HepG2 (cell line): Measurements from ENCODE around the gene ARHGEF11. TPM values are rescaled to one million over a fixed set of nuclear protein-coding genes. Genes with fewer than 3 reads are reported as not detected.

Experiments used
- ATAC-seq: fragments of 200-7000 bp; cut with Tn5 transposase; 3 replicates; pipeline ENCODE4 v1.9.1; 2020; ENCODE audit warnings: mild to moderate bottlenecking, moderate library complexity
- BruUV-seq: library from RNA; stranded (reverse); fragments of 400-500 nt; replicated peaks from 2 replicates; lab custom pipeline; 2021; lab: Mats Ljungman, UMichigan
- CTCF ChIA-PET: fragments of 300-600 bp; formaldehyde crosslinking; extraction: SDS; loops from one replicate; lab custom pipeline; 2021; ENCODE audit warnings: low total read pairs, inconsistent platforms, low intra/inter-chr PET ratio; lab: Yijun Ruan, JAX
- POLR2A ChIA-PET: fragments of 350-600 bp; sonication (Branson Sonifier 250); formaldehyde crosslinking; loops from one replicate; lab custom pipeline; 2020; ENCODE audit warnings: antibody characterized with exemption, inconsistent platforms; lab: Yijun Ruan, JAX
- DNase-seq: peaks from one replicate; pipeline ENCODE4 v3.0.0-alpha.2; 2015; ENCODE audit warnings: low spot score
- FAIRE-seq: peaks from 3 replicates; lab custom pipeline; 2011; peaks lifted over from hg19 to GRCh38; lab: Jason Lieb, UNC
- H2AFZ ChIP-seq: one replicate; pipeline ENCODE4 v1.6.1; 2011; ENCODE audit warnings: low read length, inconsistent platforms
- H3K27ac ChIP-seq: fragments of 300-600 bp; 3 replicates; pipeline ENCODE4 v1.8.0; 2011; ENCODE audit warnings: mixed run types, mild to moderate bottlenecking, mixed read lengths, low read length, inconsistent platforms; ENCODE audit not compliant: insufficient read depth; ENCODE audit errors: extremely low read length
- H3K27me3 ChIP-seq, 2 experiments: fragments of 200-600 bp in 1 of 2; 2 replicates in 1 of 2; 3 replicates in 1 of 2; pipeline versions ENCODE4 v1.6.0 to v1.8.0; 2011; ENCODE audit warnings: low read length in 2 of 2, mild to moderate bottlenecking in 2 of 2, moderate library complexity in 2 of 2, inconsistent platforms in 1 of 2; ENCODE audit not compliant: insufficient read depth in 2 of 2, control insufficient read depth in 1 of 2
- H3K36me3 ChIP-seq, 2 experiments: fragments of 200-600 bp in 1 of 2; replicated peaks in 1 of 2; 2 replicates in 1 of 2; 3 replicates in 1 of 2; pipeline versions ENCODE4 v1.5.1 to v1.8.0; 2011; ENCODE audit warnings: low read length in 2 of 2, inconsistent platforms in 1 of 2; ENCODE audit not compliant: insufficient read depth in 2 of 2, control insufficient read depth in 1 of 2
- H3K4me1 ChIP-seq: 2 replicates; pipeline ENCODE4 v1.5.1; 2012; ENCODE audit warnings: low read length, inconsistent platforms; ENCODE audit not compliant: insufficient read depth
- H3K4me2 ChIP-seq: 2 replicates; pipeline ENCODE4 v1.6.0; 2011; ENCODE audit warnings: low read depth, low read length, inconsistent platforms
- H3K4me3 ChIP-seq, 3 experiments: fragments of 200-600 bp in 1 of 3; sonication (generic), shearing (Covaris generic) in 1 of 3; replicated peaks in 1 of 3; 2 replicates each; pipeline ENCODE4 v1.5.1; 2011 to 2016; ENCODE audit warnings: low read length in 3 of 3, inconsistent platforms in 2 of 3, low read depth in 2 of 3, mild to moderate bottlenecking in 2 of 3, control low read depth in 1 of 3, mixed read lengths in 1 of 3; ENCODE audit not compliant: insufficient read depth in 1 of 3
- H3K79me2 ChIP-seq: one replicate; pipeline ENCODE4 v1.6.1; 2011; ENCODE audit warnings: low read length, inconsistent platforms; ENCODE audit not compliant: insufficient read depth
- H3K9ac ChIP-seq: 2 replicates; pipeline ENCODE4 v1.6.0; 2011; ENCODE audit warnings: mild to moderate bottlenecking, low read depth, low read length, inconsistent platforms; ENCODE audit not compliant: insufficient read depth
- H3K9me3 ChIP-seq: 2 replicates; pipeline ENCODE4 v1.5.1; 2012; ENCODE audit warnings: mild to moderate bottlenecking, low read length
- H4K20me1 ChIP-seq: 2 replicates; pipeline ENCODE4 v1.6.0; 2011; ENCODE audit warnings: inconsistent platforms, mild to moderate bottlenecking, low read length, moderate library complexity; ENCODE audit not compliant: insufficient read depth
- ARNTL ChIP-seq: sonication (generic); formaldehyde crosslinking; IDR thresholded peaks from 2 replicates; pipeline ENCODE4 v1.4.0; 2020; ENCODE audit warnings: mild to moderate bottlenecking, missing genetic modification reagents
- ATRX ChIP-seq: sonication (generic); formaldehyde crosslinking; IDR thresholded peaks from 2 replicates; pipeline ENCODE4 v1.4.0; 2020; ENCODE audit warnings: missing genetic modification reagents, borderline replicate concordance
- HNRNPL ChIP-seq: fragments of 200-400 bp; formaldehyde crosslinking; IDR thresholded peaks from 2 replicates; pipeline ENCODE4 v1.6.1; 2017; ENCODE audit warnings: mild to moderate bottlenecking, low read depth, low read length
- KDM5A ChIP-seq: fragments of 200-600 bp; sonication (generic); IDR thresholded peaks from 2 replicates; pipeline ENCODE4 v1.7.0; 2018; ENCODE audit warnings: antibody characterized with exemption, mild to moderate bottlenecking, low read length, borderline replicate concordance
- MTA3 ChIP-seq: sonication (generic); formaldehyde crosslinking; IDR thresholded peaks from 2 replicates; pipeline ENCODE4 v1.4.0; 2020; ENCODE audit warnings: missing genetic modification reagents
- NFE2L2 ChIP-seq: fragments of 150-350 bp; IDR thresholded peaks from 2 replicates; pipeline ENCODE4 v1.6.1; 2014; ENCODE audit warnings: low read length
- POGK ChIP-seq: sonication (generic); formaldehyde crosslinking; conservative IDR thresholded peaks from 2 replicates; pipeline ENCODE4 v1.8.0; 2022; ENCODE audit warnings: mild to moderate bottlenecking, moderate library complexity, missing genetic modification reagents
- SMARCC2 ChIP-seq: fragments of 450-650 bp; IDR thresholded peaks from 2 replicates; pipeline ENCODE4 v1.6.1; 2017; ENCODE audit warnings: antibody characterized with exemption, mild to moderate bottlenecking
- SMC3 ChIP-seq: IDR thresholded peaks from 2 replicates; pipeline ENCODE4 v1.6.1; 2011; ENCODE audit warnings: low read length, improper control_type of control experiment
- SRSF1 ChIP-seq: fragments of 200-400 bp; formaldehyde crosslinking; optimal IDR thresholded peaks from 2 replicates; pipeline ENCODE3; 2017; ENCODE audit warnings: mild to moderate bottlenecking, low read depth, low read length, moderate library complexity
- ZNF263 ChIP-seq: sonication (generic); formaldehyde crosslinking; IDR thresholded peaks from 2 replicates; pipeline ENCODE4 v1.4.0; 2020; ENCODE audit warnings: missing genetic modification reagents
- ZNF331 ChIP-seq: sonication (generic); formaldehyde crosslinking; IDR thresholded peaks from 2 replicates; pipeline ENCODE4 v1.4.0; 2020; ENCODE audit warnings: missing genetic modification reagents
- ZNF639 ChIP-seq: conservative IDR thresholded peaks from 2 replicates; pipeline ENCODE4 v1.6.1; 2018; ENCODE audit warnings: missing genetic modification reagents
- ZNF672 ChIP-seq: sonication (generic); formaldehyde crosslinking; IDR thresholded peaks from 2 replicates; pipeline ENCODE4 v1.8.1; 2022; ENCODE audit warnings: missing genetic modification reagents
- ZNF781 ChIP-seq: sonication (generic); formaldehyde crosslinking; IDR thresholded peaks from 2 replicates; pipeline ENCODE4 v1.5.1; 2020; ENCODE audit warnings: borderline replicate concordance, mild to moderate bottlenecking, missing genetic modification reagents; ENCODE audit errors: not compliant biosample characterization
- WGBS: methylation state at CpG from one replicate; pipeline ENCODE4 v1.1.6; 2017; ENCODE audit warnings: low lambda C conversion rate; 5-methylcytosine and 5-hydroxymethylcytosine counted together
- in situ Hi-C: cut with HindIII; loops from 2 replicates; pipeline ENCODE4 v1.10.0; 2017; ENCODE audit warnings: low pct_unique_long_range_greater_than_20kb; ENCODE audit not compliant: extremely low pct_ligation_motif_present
- intact Hi-C: fragments of 100-400 bp; cut with micrococcal nuclease; formaldehyde crosslinking; loops from one replicate; pipeline ENCODE4 v1.10.0; 2022; ENCODE audit not compliant: unreplicated experiment
- polyA plus RNA-seq, 8 experiments: library from polyadenylated mRNA; depleted of rRNA in 3 of 8; stranded (reverse) in 7 of 8; unstranded in 1 of 8; fragments of >200 nt; fragmentation: Illumina TruSeq in 4 of 8; extraction: Trizol in 4 of 8; gene quantifications; 2 replicates each; pipeline versions ENCODE4 v1.2.1 to v1.2.3, GENCODE V29; 2011 to 2016; ENCODE audit warnings: low read depth in 4 of 8, missing spikeins in 1 of 8, mixed read lengths in 1 of 8; ENCODE audit not compliant: insufficient read depth in 1 of 8
- total RNA-seq, 5 experiments: library from RNA; depleted of rRNA; stranded (reverse); fragments of >200 nt; fragmentation: Illumina TruSeq; extraction: Trizol; gene quantifications; 2 replicates each; pipeline ENCODE4 v1.2.3, GENCODE V29; 2016; ENCODE audit warnings: low read depth in 1 of 5

Gene ARHGEF11
- total and polyA plus RNA-seq, 2 of the 13 experiments (the other 11 are each of a cell fraction or from before 2014, with no cell fraction given), result 16.5 to 21.2 TPM

- H3K4me3 ChIP-seq, result no peak overlapping the region
- peaks cover 2 to 19% of the 10 kb centered on the region in 2 experiments; a peak in 4 of 5 replicates for H3K27me3 ChIP-seq
- H3K79me2 ChIP-seq, result no peaks in the 10 kb centered on the region
- intact Hi-C loops, result no loop called here
- no TSS peak for BruUV-seq
- no peak overlapping the region for H2AFZ ChIP-seq
- peak; percentile 65; the same call in 1 of the 2 replicates for TF ChIP-seq ZNF263 (CRISPR knock-in tag)
- no peak for TF ChIP-seq ARNTL
- in situ Hi-C loops, result no loop called here
- H3K36me3 ChIP-seq, result no peaks in the 10 kb centered on the region
- ATAC-seq (peak; percentile 79), DNase-seq (no peak), FAIRE-seq (no peak)
- no peak overlapping the region for H3K4me2 ChIP-seq
- no peaks in the 10 kb centered on the region for H4K20me1 ChIP-seq
- 41% methylated on average over 16 of the region's 24 CpGs for WGBS
- POLR2A ChIA-PET, result no interaction called here
- peaks cover 2% of the 10 kb centered on the region; the same call in 1 of the 2 replicates for H3K4me1 ChIP-seq
- H3K9me3 ChIP-seq, result no peaks in the 10 kb centered on the region
- H3K9ac ChIP-seq, result no peak overlapping the region
- CTCF ChIA-PET, result no interaction called here
- H3K27ac ChIP-seq, result no peak overlapping the region
These were observed 132.4 kb downstream of the ARHGEF11 start for GRCh38 chr1:156912861-156913808.

- intact Hi-C loops (no loop called here), in situ Hi-C loops (no loop called here)
- Histone ChIP-seq H3K27me3 (peaks cover 4 to 27% of the 10 kb centered on the region in 2 experiments; a peak in 4 of 5 replicates), H3K4me3 (no peak overlapping the region), H4K20me1 (no peaks in the 10 kb centered on the region), H3K79me2 (no peaks in the 10 kb centered on the region), H3K9me3 (no peaks in the 10 kb centered on the region), H3K9ac (no peak overlapping the region), H3K36me3 (no peaks in the 10 kb centered on the region), H3K4me1 (peaks cover 10% of the 10 kb centered on the region), H3K4me2 (no peak overlapping the region), H3K27ac (no peak overlapping the region), H2AFZ (no peak overlapping the region)
- ATAC-seq (no peak), DNase-seq (no peak), FAIRE-seq (no peak)
- CTCF ChIA-PET, result no interaction called here
- TF ChIP-seq SMARCC2, result no peak
- TF ChIP-seq ZNF639 (CRISPR knock-in tag), result no peak
- no peak for TF ChIP-seq ZNF672
- no peak for TF ChIP-seq KDM5A
- no peak for TF ChIP-seq ATRX (CRISPR knock-in tag)
- TF ChIP-seq NFE2L2, result no peak
- TF ChIP-seq MTA3 (CRISPR knock-in tag), result no peak
- TF ChIP-seq ZNF781 (CRISPR knock-in tag), result no peak
- no peak for TF ChIP-seq SRSF1
- TF ChIP-seq ZNF331 (CRISPR knock-in tag), result no peak
- TF ChIP-seq POGK, result no peak
- no peak for TF ChIP-seq SMC3
- TF ChIP-seq HNRNPL, result no peak
- BruUV-seq, result no TSS peak
- WGBS, result no CpG with 5 or more reads among the region's 2 CpGs
- POLR2A ChIA-PET, result no interaction called here
These were observed 133.2 kb downstream of the ARHGEF11 start for GRCh38 chr1:156912310-156912709.
